22Rv1 (cell line): Measurements from ENCODE around the gene PRSS8.

Experiments
- ZFX ChIP-seq: fragments of 450-650 bp; IDR thresholded peaks from 2 replicates; pipeline ENCODE4 v1.6.1; 2017; ENCODE audit warnings: antibody characterized with exemption, borderline replicate concordance
- TF ChIP-seq, protein P1 (sequence below): fragments of 450-650 bp; IDR thresholded peaks from 2 replicates; pipeline ENCODE4 v1.5.1; 2017; ENCODE audit warnings: mild to moderate bottlenecking

- TF ChIP-seq, protein P1, sequence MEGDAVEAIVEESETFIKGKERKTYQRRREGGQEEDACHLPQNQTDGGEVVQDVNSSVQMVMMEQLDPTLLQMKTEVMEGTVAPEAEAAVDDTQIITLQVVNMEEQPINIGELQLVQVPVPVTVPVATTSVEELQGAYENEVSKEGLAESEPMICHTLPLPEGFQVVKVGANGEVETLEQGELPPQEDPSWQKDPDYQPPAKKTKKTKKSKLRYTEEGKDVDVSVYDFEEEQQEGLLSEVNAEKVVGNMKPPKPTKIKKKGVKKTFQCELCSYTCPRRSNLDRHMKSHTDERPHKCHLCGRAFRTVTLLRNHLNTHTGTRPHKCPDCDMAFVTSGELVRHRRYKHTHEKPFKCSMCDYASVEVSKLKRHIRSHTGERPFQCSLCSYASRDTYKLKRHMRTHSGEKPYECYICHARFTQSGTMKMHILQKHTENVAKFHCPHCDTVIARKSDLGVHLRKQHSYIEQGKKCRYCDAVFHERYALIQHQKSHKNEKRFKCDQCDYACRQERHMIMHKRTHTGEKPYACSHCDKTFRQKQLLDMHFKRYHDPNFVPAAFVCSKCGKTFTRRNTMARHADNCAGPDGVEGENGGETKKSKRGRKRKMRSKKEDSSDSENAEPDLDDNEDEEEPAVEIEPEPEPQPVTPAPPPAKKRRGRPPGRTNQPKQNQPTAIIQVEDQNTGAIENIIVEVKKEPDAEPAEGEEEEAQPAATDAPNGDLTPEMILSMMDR = no peak
- no peak for TF ChIP-seq ZFX
Observed at GRCh38 chr16:31093132-31093703, 42.3 kb downstream of the PRSS8 start.
